Measurements from ENCODE around the gene S100A16.
"Not testable (repeated sequence)": the region's sequence is repeated elsewhere in the genome, so short reads cannot be mapped to it uniquely, and the experiment has no call there.

DNA sequence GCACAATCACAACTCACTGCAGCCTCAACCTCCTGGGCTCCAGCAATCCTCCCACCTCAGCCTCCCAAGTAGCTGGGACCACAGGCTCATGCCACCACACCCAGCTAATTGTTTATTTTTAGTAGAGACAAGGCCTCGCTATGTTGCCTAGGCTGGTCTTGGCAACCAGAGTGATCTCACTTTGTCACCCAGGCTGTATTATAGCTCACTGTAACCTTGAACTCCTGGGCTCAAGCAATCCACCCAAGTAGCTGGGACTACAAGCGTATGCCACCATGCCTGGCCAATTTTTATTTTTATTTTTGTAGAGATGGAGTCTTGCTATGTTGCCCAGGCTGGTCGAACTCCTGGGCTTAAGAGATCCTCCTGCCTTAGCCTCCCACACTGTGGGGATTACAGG lies 50.9 kb downstream of the S100A16 start:
- TF ChIP-seq POLR2A (IDR thresholded peaks at IDR 0.05; ENCODE audit: low read depth); POLR2AphosphoS5 (IDR thresholded peaks at IDR 0.05); EP300 (IDR thresholded peaks at IDR 0.05): not testable (repeated sequence)
- TF ChIP-seq, protein P1, sequence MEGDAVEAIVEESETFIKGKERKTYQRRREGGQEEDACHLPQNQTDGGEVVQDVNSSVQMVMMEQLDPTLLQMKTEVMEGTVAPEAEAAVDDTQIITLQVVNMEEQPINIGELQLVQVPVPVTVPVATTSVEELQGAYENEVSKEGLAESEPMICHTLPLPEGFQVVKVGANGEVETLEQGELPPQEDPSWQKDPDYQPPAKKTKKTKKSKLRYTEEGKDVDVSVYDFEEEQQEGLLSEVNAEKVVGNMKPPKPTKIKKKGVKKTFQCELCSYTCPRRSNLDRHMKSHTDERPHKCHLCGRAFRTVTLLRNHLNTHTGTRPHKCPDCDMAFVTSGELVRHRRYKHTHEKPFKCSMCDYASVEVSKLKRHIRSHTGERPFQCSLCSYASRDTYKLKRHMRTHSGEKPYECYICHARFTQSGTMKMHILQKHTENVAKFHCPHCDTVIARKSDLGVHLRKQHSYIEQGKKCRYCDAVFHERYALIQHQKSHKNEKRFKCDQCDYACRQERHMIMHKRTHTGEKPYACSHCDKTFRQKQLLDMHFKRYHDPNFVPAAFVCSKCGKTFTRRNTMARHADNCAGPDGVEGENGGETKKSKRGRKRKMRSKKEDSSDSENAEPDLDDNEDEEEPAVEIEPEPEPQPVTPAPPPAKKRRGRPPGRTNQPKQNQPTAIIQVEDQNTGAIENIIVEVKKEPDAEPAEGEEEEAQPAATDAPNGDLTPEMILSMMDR (IDR thresholded peaks at IDR 0.05): not testable (repeated sequence)
